ENCODE results near the gene ARRB1. TPM values are rescaled to one million over a fixed set of nuclear protein-coding genes. Genes with fewer than 3 reads are reported as not detected.

The ARRB1 gene
- total RNA-seq, 3 donors from 2014 or later = 16.7 to 25.1 (median 18.8) TPM

- Mint-ChIP-seq H3K4me1 (ENCODE audit: low read depth) (peaks cover 3% of the 10 kb centered on the region), H3K36me3 (ENCODE audit: insufficient read depth) (no peaks in the 10 kb centered on the region), H3K4me3 (no peak overlapping the region), H3K9me3 (no peaks in the 10 kb centered on the region), H3K27me3 (ENCODE audit: low read depth) (peaks cover 27% of the 10 kb centered on the region)
- DNase-seq (no peak), ATAC-seq (no peak)
Measured at GRCh38 chr11:75237050-75237449, 114.4 kb downstream of the ARRB1 start.

- peaks cover 3% of the 10 kb centered on the region for H3K4me1 Mint-ChIP-seq (ENCODE audit: low read depth)
- DNase-seq (no peak), ATAC-seq (no peak)
- no peak overlapping the region for H3K4me3 Mint-ChIP-seq
- H3K36me3 Mint-ChIP-seq (ENCODE audit: insufficient read depth) = no peaks in the 10 kb centered on the region
- H3K27me3 Mint-ChIP-seq (ENCODE audit: low read depth) = peaks cover 29% of the 10 kb centered on the region
- no peaks in the 10 kb centered on the region for H3K9me3 Mint-ChIP-seq
Measured at GRCh38 chr11:75236062-75236461, 115.4 kb downstream of the ARRB1 start.

- DNase-seq (no peak), ATAC-seq (no peak)
- no peaks in the 10 kb centered on the region for H3K9me3 Mint-ChIP-seq
- H3K4me3 Mint-ChIP-seq = no peak overlapping the region
- no peaks in the 10 kb centered on the region for H3K36me3 Mint-ChIP-seq (ENCODE audit: insufficient read depth)
- peaks cover 20% of the 10 kb centered on the region for H3K27me3 Mint-ChIP-seq (ENCODE audit: low read depth)
- H3K4me1 Mint-ChIP-seq (ENCODE audit: low read depth) = no peaks in the 10 kb centered on the region
Measured at GRCh38 chr11:75233754-75234172, 117.7 kb downstream of the ARRB1 start.

GRCh38 chr11:75230621-75231020 is 120.8 kb downstream of the ARRB1 start:
- Mint-ChIP-seq H3K4me3 (no peak overlapping the region), H3K27me3 (ENCODE audit: low read depth) (peaks cover 12% of the 10 kb centered on the region), H3K4me1 (ENCODE audit: low read depth) (no peaks in the 10 kb centered on the region), H3K36me3 (ENCODE audit: insufficient read depth) (no peaks in the 10 kb centered on the region), H3K9me3 (no peaks in the 10 kb centered on the region)
- DNase-seq = no peak
- no peak for ATAC-seq

GRCh38 chr11:75229466-75229865 is 122.0 kb downstream of the ARRB1 start:
- Mint-ChIP-seq H3K4me1 (ENCODE audit: low read depth) (no peaks in the 10 kb centered on the region), H3K9me3 (no peaks in the 10 kb centered on the region), H3K4me3 (no peak overlapping the region), H3K27me3 (ENCODE audit: low read depth) (peaks cover 12% of the 10 kb centered on the region), H3K36me3 (ENCODE audit: insufficient read depth) (no peaks in the 10 kb centered on the region)
- ATAC-seq = no peak
- DNase-seq = no peak

- DNase-seq (no peak), ATAC-seq (no peak)
- Mint-ChIP-seq H3K27me3 (ENCODE audit: low read depth) (peaks cover 4% of the 10 kb centered on the region), H3K9me3 (no peaks in the 10 kb centered on the region), H3K4me3 (no peak overlapping the region), H3K4me1 (ENCODE audit: low read depth) (no peaks in the 10 kb centered on the region), H3K36me3 (ENCODE audit: insufficient read depth) (no peaks in the 10 kb centered on the region)
Measured at GRCh38 chr11:75225794-75226193, 125.7 kb downstream of the ARRB1 start.

- no peaks in the 10 kb centered on the region for H3K9me3 Mint-ChIP-seq
- DNase-seq = no peak
- no peak overlapping the region for H3K4me3 Mint-ChIP-seq
- ATAC-seq = no peak
- H3K4me1 Mint-ChIP-seq (ENCODE audit: low read depth) = no peaks in the 10 kb centered on the region
- peaks cover 5% of the 10 kb centered on the region for H3K27me3 Mint-ChIP-seq (ENCODE audit: low read depth)
- H3K36me3 Mint-ChIP-seq (ENCODE audit: insufficient read depth) = no peaks in the 10 kb centered on the region
Measured at GRCh38 chr11:75223954-75224643, 127.4 kb downstream of the ARRB1 start.

GRCh38 chr11:75219869-75220268 is 131.6 kb downstream of the ARRB1 start:
- Mint-ChIP-seq H3K9me3 (no peaks in the 10 kb centered on the region), H3K4me3 (no peak overlapping the region), H3K36me3 (ENCODE audit: insufficient read depth) (no peaks in the 10 kb centered on the region), H3K4me1 (ENCODE audit: low read depth) (no peaks in the 10 kb centered on the region), H3K27me3 (ENCODE audit: low read depth) (peaks cover 26% of the 10 kb centered on the region)
- no peak for DNase-seq
- no peak for ATAC-seq

- no peaks in the 10 kb centered on the region for H3K4me1 Mint-ChIP-seq (ENCODE audit: low read depth)
- ATAC-seq (no peak), DNase-seq (no peak)
- H3K36me3 Mint-ChIP-seq (ENCODE audit: insufficient read depth) = no peaks in the 10 kb centered on the region
- H3K27me3 Mint-ChIP-seq (ENCODE audit: low read depth) = peaks cover 47% of the 10 kb centered on the region
- H3K4me3 Mint-ChIP-seq = no peak overlapping the region
- H3K9me3 Mint-ChIP-seq = no peaks in the 10 kb centered on the region
Measured at GRCh38 chr11:75214843-75215242, 136.6 kb downstream of the ARRB1 start.

GRCh38 chr11:75214411-75214821 is 137.0 kb downstream of the ARRB1 start:
- Mint-ChIP-seq H3K4me3 (no peak overlapping the region), H3K9me3 (no peaks in the 10 kb centered on the region), H3K27me3 (ENCODE audit: low read depth) (peaks cover 44% of the 10 kb centered on the region), H3K36me3 (ENCODE audit: insufficient read depth) (no peaks in the 10 kb centered on the region), H3K4me1 (ENCODE audit: low read depth) (no peaks in the 10 kb centered on the region)
- DNase-seq = peak; percentile 63
- ATAC-seq = peak; percentile 63 to 72

Other genes starting within 250 kb of the ARRB1 start
- under 1 TPM; 0.18 to 0.30 (median 0.18) TPM for gene SLCO2B1, start 200.6 kb downstream of the ARRB1 start, total RNA-seq
- under 1 TPM; 0.22 to 0.47 (median 0.40) TPM for gene TPBGL, start 110.9 kb downstream of the ARRB1 start, total RNA-seq
- 1,000 to 10,000 TPM; 4,010 to 4,371 (median 4,184) TPM for gene RPS3, start 47.9 kb upstream of the ARRB1 start, total RNA-seq
- gene KLHL35, start 81.5 kb upstream of the ARRB1 start, total RNA-seq = 1 to 10 TPM in 2 of 3 donors, under 1 TPM in 1; 0.98 to 1.5 (median 1.3) TPM
- gene GDPD5, start 174.3 kb upstream of the ARRB1 start, total RNA-seq = 10 to 100 TPM in 1 of 3 donors, 1 to 10 TPM in 2; 5.4 to 10.9 (median 9.8) TPM
- gene SERPINH1, start 210.6 kb upstream of the ARRB1 start, total RNA-seq = 10 to 100 TPM; 17.6 to 19.8 (median 17.8) TPM

All from activated T-cell treated with anti-CD3 and anti-CD28 coated beads, Interleukin-2, amount 50 U/mL, for 4 hours (primary cell).